ENCODE results near the gene MAGI2. TPM values are rescaled to one million over a fixed set of nuclear protein-coding genes. Genes with fewer than 3 reads are reported as not detected.

MAGI2 gene
- total RNA-seq, 2 experiments from 2014 or later: 0.08 to 0.13 TPM

DNA sequence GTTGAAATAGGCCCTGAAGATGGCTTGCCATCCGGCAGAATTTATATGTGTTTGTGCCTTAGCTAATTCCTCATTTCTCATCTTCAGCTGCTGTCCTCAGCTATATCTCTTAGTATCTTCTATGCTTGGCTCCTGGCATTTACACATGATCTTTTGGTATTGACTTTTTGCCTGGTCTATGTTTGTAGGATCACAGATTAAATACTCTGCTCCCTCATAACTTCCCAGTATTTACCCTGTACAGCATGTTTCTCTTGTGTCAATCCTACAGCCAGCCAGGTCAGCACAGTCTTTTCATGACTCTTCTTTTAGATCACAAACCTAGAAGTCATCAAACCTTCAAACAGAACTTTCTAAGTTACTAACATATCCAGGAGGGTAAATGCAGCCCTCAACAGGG lies 743.8 kb downstream of the MAGI2 start:
- no peak overlapping the region for H3K4me3 Mint-ChIP-seq
- no peaks in the 10 kb centered on the region for H3K4me1 Mint-ChIP-seq
- POLR2A ChIA-PET: no interaction called here
- H3K27me3 Mint-ChIP-seq: no peaks in the 10 kb centered on the region
- CTCF ChIA-PET: no interaction called here
- H3K9me3 Mint-ChIP-seq: peaks cover 3% of the 10 kb centered on the region
- no peak for DNase-seq
- no peaks in the 10 kb centered on the region for H3K36me3 Mint-ChIP-seq (ENCODE audit: low read depth)
- H3K27ac Mint-ChIP-seq: no peak overlapping the region

DNA sequence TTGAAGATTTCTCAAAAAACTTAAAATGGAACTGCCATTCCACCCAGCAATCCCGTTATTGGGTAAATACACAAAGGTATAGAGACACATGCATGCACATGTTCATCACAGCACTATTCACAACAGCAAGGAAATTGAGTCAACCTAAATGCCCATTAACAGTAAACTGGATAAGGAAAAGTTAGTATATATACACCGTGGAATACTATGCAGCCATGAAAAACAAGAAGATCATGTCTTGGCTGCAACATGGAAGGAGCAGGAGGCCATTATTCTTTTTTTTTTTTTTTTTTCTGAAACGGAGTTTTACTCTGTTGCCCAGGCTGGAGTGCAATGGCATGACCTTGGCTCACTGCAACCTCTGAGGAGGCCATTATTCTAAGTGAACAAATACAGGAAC lies 749.0 kb downstream of the MAGI2 start:
- H3K27ac Mint-ChIP-seq: no peak overlapping the region
- ChIA-PET CTCF (no interaction called here), POLR2A (no interaction called here)
- H3K36me3 Mint-ChIP-seq (ENCODE audit: low read depth): no peaks in the 10 kb centered on the region
- DNase-seq: no peak
- H3K9me3 Mint-ChIP-seq: peaks cover 7% of the 10 kb centered on the region
- no peaks in the 10 kb centered on the region for H3K27me3 Mint-ChIP-seq
- H3K4me1 Mint-ChIP-seq: no peaks in the 10 kb centered on the region
- H3K4me3 Mint-ChIP-seq: no peak overlapping the region

DNA sequence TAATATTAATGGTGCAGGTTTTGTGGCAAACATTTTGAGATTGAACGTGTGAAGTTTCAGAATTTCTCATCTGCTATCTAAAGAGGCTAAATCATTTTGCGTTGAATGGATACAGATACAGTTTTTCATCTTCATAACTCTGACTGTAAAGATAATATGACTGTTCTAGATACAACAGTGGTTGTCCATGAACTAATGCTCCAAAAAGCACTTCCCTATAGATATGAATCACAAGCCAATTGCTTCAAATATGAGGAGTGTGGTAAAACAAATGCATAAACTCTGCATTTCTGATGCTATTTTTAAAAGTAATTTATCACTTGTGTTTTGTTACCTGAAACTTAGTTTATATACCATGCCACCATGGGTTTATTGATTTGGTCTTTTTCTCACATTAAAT lies 750.1 kb downstream of the MAGI2 start:
- H3K4me3 Mint-ChIP-seq: no peak overlapping the region
- no peak overlapping the region for H3K27ac Mint-ChIP-seq
- ChIA-PET CTCF (no interaction called here), POLR2A (no interaction called here)
- H3K4me1 Mint-ChIP-seq: no peaks in the 10 kb centered on the region
- peaks cover 7% of the 10 kb centered on the region for H3K9me3 Mint-ChIP-seq
- no peaks in the 10 kb centered on the region for H3K36me3 Mint-ChIP-seq (ENCODE audit: low read depth)
- no peak for DNase-seq
- H3K27me3 Mint-ChIP-seq: no peaks in the 10 kb centered on the region

DNA sequence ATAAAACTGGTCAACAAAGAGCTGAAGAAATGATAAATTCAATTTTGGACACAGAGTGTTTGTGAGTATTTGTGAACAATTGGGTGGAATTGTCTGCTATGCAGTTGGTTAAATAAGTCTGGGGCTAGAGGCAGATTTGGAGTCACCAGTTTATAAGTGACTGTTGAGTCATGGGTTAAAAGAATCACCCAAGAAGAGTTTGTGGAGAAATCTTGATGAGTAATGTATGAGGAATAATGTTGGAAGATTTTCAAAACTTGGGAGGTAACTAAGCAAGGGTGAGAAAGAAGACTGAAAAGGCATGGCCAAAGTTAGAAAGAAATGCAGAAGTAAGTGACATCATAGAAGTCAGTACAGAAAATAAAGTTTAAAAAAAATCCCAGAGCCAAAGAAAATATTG lies 750.7 kb downstream of the MAGI2 start:
- Mint-ChIP-seq H3K27me3 (no peaks in the 10 kb centered on the region), H3K4me1 (no peaks in the 10 kb centered on the region), H3K9me3 (peaks cover 7% of the 10 kb centered on the region), H3K27ac (no peak overlapping the region), H3K36me3 (ENCODE audit: low read depth) (no peaks in the 10 kb centered on the region), H3K4me3 (no peak overlapping the region)
- ChIA-PET CTCF (no interaction called here), POLR2A (no interaction called here)
- DNase-seq: no peak

DNA sequence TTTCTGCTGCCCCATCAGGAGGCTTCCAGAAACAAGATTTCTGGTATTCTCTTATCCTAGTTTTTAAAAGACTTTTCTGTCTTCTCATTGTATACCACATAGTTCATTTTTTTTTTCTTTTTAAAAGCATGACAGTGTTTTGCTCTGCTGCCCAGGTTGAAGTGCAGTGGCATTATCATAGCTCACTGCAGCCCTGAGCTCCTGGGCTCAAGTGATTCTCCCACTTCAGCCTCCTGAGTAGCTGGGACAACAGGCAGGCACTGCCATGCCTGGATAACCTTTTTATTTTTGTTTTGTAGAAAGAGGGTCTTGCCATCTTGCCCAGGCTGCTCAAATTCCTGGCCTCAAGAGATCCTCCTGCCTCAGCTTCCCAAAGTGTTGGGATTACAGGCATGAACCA lies 757.6 kb downstream of the MAGI2 start:
- H3K9me3 Mint-ChIP-seq: no peaks in the 10 kb centered on the region
- no peaks in the 10 kb centered on the region for H3K27me3 Mint-ChIP-seq
- H3K27ac Mint-ChIP-seq: no peak overlapping the region
- CTCF ChIA-PET: no interaction called here
- no peak for DNase-seq
- no peaks in the 10 kb centered on the region for H3K36me3 Mint-ChIP-seq (ENCODE audit: low read depth)
- no peak overlapping the region for H3K4me3 Mint-ChIP-seq
- no peaks in the 10 kb centered on the region for H3K4me1 Mint-ChIP-seq
- POLR2A ChIA-PET: no interaction called here

DNA sequence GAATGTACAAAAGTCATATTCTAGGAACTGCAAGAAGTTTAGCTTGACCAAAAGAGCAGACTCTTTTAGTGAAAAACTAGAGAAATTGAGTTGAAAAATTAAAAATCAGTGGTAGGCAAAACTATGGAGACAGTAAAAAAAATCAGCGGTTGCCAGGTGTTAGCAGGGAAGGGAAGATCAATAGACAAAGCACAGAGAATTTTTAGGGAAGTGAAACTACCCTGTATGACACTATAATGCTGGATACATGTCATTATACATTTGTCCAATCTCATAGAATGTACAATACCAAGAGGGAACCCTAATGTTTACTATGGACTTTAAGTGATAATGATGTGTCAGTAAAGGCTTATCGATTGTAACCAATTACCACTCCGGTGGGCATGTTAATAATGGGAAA lies 761.9 kb downstream of the MAGI2 start:
- ChIA-PET POLR2A (no interaction called here), CTCF (no interaction called here)
- no peaks in the 10 kb centered on the region for H3K4me1 Mint-ChIP-seq
- no peak for DNase-seq
- H3K27me3 Mint-ChIP-seq: no peaks in the 10 kb centered on the region
- H3K9me3 Mint-ChIP-seq: no peaks in the 10 kb centered on the region
- no peak overlapping the region for H3K4me3 Mint-ChIP-seq
- no peaks in the 10 kb centered on the region for H3K36me3 Mint-ChIP-seq (ENCODE audit: low read depth)
- no peak overlapping the region for H3K27ac Mint-ChIP-seq

DNA sequence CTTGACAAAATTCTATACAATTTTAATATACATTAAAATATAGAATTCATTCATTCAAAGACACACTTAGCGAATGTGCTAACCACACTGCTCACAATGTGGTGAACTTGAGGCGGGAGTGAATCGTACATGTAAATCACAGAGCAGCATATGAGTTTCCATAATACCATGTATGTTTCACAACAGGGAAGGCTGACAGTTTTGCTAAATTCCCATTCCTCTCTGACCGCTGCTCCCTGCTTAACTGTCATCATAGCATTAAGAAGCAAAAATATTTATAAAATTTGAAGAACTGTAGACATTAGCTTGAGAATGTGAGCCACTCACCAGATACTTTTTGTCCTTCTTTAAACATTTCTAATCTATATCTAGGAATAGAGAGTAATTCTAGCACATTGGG lies 763.3 kb downstream of the MAGI2 start:
- no peaks in the 10 kb centered on the region for H3K4me1 Mint-ChIP-seq
- POLR2A ChIA-PET: no interaction called here
- no peak overlapping the region for H3K27ac Mint-ChIP-seq
- H3K4me3 Mint-ChIP-seq: no peak overlapping the region
- CTCF ChIA-PET: no interaction called here
- H3K36me3 Mint-ChIP-seq (ENCODE audit: low read depth): no peaks in the 10 kb centered on the region
- no peaks in the 10 kb centered on the region for H3K27me3 Mint-ChIP-seq
- H3K9me3 Mint-ChIP-seq: peaks cover 3% of the 10 kb centered on the region
- no peak for DNase-seq

DNA sequence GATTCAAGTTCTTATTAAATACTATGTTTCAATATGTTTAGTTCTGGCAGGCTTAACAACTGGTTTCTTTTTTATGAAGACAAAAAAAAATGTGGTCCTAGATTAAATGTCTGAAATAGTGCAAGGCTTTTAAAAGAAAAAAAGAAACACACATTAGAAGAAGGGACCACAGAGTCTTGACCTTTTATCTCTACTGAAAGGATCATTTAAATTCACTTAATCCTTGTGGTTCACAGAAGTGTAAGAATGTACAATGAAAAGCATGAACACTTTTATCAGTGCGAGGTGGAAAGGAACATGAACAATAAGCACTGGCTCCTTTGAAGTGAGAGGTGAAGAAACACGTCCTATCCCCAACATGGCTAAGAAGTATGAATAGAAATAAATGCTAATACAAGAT lies 765.1 kb downstream of the MAGI2 start:
- Mint-ChIP-seq H3K9me3 (peaks cover 3% of the 10 kb centered on the region), H3K4me3 (no peak overlapping the region), H3K36me3 (ENCODE audit: low read depth) (no peaks in the 10 kb centered on the region), H3K27me3 (no peaks in the 10 kb centered on the region), H3K4me1 (no peaks in the 10 kb centered on the region), H3K27ac (no peak overlapping the region)
- no peak for DNase-seq
- POLR2A ChIA-PET: no interaction called here
- CTCF ChIA-PET: no interaction called here

DNA sequence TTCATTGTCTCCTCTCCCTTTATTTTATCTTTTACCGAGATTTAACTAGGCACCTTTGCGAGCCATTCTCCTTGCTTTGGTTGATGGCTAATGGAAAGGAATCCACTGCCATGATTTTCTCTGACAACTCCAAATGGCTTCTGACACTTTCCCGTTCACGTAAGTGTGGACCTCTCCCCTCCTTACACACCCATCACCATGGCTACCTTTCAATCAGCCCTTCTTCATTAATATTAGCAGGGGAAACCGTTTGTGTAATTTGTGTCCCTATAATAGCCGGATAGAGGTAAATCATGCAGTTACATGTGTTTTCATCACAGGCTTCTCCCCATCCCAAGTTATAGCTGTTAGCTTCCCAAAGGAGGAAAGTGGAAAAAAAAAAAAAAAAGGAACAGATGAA lies 767.3 kb downstream of the MAGI2 start:
- POLR2A ChIA-PET: no interaction called here
- CTCF ChIA-PET: no interaction called here
- DNase-seq: no peak
- Mint-ChIP-seq H3K36me3 (ENCODE audit: low read depth) (no peaks in the 10 kb centered on the region), H3K4me3 (no peak overlapping the region), H3K27me3 (no peaks in the 10 kb centered on the region), H3K4me1 (no peaks in the 10 kb centered on the region), H3K27ac (no peak overlapping the region), H3K9me3 (peaks cover 3% of the 10 kb centered on the region)

DNA sequence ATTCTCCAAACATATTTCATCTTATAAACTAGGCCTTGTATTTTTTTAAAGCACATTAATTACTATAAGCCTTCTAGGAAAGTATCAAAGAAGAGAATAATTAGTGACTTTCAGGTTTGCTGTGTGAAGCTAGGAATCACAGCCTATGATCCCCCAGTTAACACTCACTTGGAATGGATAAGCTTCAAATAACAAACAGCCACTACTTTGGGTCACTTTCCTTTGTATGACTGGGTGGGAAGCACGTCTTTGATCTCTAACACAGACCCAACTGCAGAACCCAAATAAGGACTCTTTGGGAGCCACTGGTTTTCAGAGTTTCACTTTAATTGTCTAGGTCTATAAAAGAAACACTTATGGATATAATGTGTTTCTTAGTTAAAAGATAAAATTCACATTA lies 769.3 kb downstream of the MAGI2 start:
- ChIA-PET POLR2A (no interaction called here), CTCF (no interaction called here)
- Mint-ChIP-seq H3K9me3 (peaks cover 3% of the 10 kb centered on the region), H3K4me3 (no peak overlapping the region), H3K27me3 (no peaks in the 10 kb centered on the region), H3K27ac (no peak overlapping the region), H3K36me3 (ENCODE audit: low read depth) (no peaks in the 10 kb centered on the region), H3K4me1 (no peaks in the 10 kb centered on the region)
- no peak for DNase-seq

DNA sequence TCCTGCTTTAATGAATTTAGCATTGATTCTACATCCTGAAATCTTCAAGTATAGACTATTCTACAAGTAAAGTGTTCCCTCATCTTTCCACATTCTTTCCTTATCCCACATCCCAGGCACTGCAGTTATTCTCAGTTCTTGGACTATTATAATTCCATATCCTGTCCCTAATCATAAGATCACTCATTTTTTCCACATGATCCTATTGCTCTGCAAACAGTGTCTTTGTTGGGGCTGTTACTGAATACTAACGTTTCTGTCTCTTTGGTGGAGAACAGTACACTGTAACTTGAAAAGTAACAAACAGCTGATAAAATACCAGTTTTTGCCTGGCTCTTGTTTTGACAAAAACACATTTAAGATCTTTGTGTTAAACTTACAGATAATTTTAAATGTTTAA lies 769.9 kb downstream of the MAGI2 start:
- Mint-ChIP-seq H3K36me3 (ENCODE audit: low read depth) (no peaks in the 10 kb centered on the region), H3K4me3 (no peak overlapping the region), H3K27ac (no peak overlapping the region), H3K4me1 (no peaks in the 10 kb centered on the region), H3K9me3 (peaks cover 3% of the 10 kb centered on the region), H3K27me3 (no peaks in the 10 kb centered on the region)
- ChIA-PET POLR2A (no interaction called here), CTCF (no interaction called here)
- DNase-seq: no peak

DNA sequence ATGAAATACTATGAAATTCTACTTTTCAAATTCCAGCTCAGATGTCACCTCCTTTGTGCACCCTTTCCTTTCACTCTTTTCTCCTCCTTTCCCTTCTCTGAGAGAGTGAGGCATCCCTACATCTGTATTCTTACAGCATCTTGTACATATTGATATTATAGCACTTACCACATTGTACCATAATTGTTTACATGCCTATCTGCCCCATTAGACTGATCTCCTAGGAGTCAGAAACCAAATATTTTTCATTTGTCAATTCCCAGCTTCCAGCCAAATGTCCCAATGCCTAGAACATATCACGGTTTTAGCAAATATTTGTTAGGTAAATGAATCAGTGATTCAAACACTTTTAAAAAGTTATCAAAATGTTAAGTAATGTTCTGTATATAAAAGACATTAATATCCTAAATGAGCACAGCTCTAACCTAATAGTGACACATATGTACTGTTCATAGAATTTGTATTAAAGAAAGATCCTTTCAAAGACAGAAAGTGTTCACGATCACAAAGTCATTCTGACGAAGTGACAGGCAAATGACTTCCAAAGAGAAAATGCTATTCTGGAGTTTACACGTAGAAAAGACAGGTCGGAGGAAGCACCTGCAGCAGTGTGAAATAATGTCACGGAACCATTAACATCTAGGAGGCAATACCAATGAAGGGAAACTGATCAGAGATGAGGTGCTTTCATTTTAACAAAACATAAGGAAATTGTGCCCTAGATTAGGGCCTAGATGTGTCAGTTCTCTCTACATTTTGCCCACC lies 774.2 kb downstream of the MAGI2 start:
- H3K4me3 Mint-ChIP-seq: no peak overlapping the region
- no peaks in the 10 kb centered on the region for H3K36me3 Mint-ChIP-seq (ENCODE audit: low read depth)
- no peak for DNase-seq
- H3K4me1 Mint-ChIP-seq: no peaks in the 10 kb centered on the region
- H3K9me3 Mint-ChIP-seq: no peaks in the 10 kb centered on the region
- no peaks in the 10 kb centered on the region for H3K27me3 Mint-ChIP-seq
- CTCF ChIA-PET: no interaction called here
- POLR2A ChIA-PET: no interaction called here
- H3K27ac Mint-ChIP-seq: no peak overlapping the region

DNA sequence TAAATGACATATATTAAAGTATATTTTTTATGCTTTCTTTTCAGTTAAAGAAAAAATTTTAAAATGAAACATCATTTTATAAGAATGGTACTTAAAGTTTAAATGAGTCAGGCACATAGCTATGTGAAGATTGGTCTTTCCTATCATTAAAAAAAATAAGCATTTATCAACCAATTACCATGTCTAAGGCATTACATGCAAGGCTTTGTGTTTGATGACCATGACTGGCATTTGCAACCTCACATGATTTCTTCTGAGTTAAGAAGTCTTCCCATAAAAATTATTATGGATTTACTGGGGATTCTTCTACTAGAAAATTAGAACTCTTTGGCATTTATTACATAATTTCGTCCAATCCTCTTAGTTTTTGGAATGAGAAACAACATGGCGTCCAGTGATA lies 776.1 kb downstream of the MAGI2 start:
- CTCF ChIA-PET: no interaction called here
- DNase-seq: no peak
- POLR2A ChIA-PET: no interaction called here
- H3K4me1 Mint-ChIP-seq: no peaks in the 10 kb centered on the region
- no peaks in the 10 kb centered on the region for H3K9me3 Mint-ChIP-seq
- H3K27me3 Mint-ChIP-seq: no peaks in the 10 kb centered on the region
- no peak overlapping the region for H3K4me3 Mint-ChIP-seq
- no peak overlapping the region for H3K27ac Mint-ChIP-seq
- H3K36me3 Mint-ChIP-seq (ENCODE audit: low read depth): no peaks in the 10 kb centered on the region

DNA sequence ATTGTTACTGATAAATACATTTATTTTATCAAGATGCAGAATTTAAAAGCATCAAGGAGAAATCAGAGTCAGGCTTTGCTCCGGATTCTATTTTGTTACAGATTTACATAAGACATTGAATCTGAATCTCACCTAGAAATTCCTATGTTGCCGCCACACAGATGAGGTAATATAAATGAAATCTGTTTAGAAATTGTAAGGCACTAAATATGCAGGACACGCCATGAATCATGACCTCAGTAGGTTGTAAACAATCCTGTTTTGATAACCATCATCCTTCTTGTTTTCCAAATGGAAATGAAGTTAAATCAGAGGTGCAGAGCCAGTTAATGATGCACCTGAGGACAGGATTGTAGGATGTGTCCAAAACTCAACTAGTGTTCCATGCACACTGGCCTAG lies 778.0 kb downstream of the MAGI2 start:
- no peak for DNase-seq
- Mint-ChIP-seq H3K9me3 (no peaks in the 10 kb centered on the region), H3K27me3 (no peaks in the 10 kb centered on the region), H3K4me3 (no peak overlapping the region), H3K27ac (no peak overlapping the region), H3K4me1 (no peaks in the 10 kb centered on the region), H3K36me3 (ENCODE audit: low read depth) (no peaks in the 10 kb centered on the region)
- ChIA-PET CTCF (no interaction called here), POLR2A (no interaction called here)

DNA sequence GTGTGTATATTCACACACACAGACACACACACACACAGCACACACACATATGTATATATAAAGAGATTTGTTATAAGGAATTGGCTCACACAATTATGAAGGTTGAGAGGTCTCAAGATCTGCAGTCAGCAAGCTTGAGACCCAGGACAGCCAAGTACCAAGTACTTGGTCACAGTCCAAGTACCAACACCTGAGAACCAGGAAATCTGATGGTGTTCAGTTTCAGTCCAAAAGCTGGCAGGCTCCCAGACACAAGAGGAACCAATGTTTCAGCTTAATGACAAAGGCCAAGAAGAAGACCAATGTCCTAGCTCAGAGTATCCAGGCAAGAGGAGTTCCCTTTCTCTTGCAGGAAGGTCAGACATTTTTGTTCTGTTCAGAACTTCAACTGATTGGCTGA lies 780.2 kb downstream of the MAGI2 start:
- no peaks in the 10 kb centered on the region for H3K9me3 Mint-ChIP-seq
- POLR2A ChIA-PET: no interaction called here
- no peak overlapping the region for H3K27ac Mint-ChIP-seq
- H3K4me3 Mint-ChIP-seq: no peak overlapping the region
- DNase-seq: no peak
- no peaks in the 10 kb centered on the region for H3K36me3 Mint-ChIP-seq (ENCODE audit: low read depth)
- CTCF ChIA-PET: no interaction called here
- H3K27me3 Mint-ChIP-seq: no peaks in the 10 kb centered on the region
- H3K4me1 Mint-ChIP-seq: no peaks in the 10 kb centered on the region

All from activated CD4-positive, alpha-beta memory T cell treated with anti-CD3 and anti-CD28 coated beads, Interleukin-2, amount 10 ng/mL, durations not matched to agents 7 days and 5 days (primary cell).